Measurements from ENCODE around the gene NFIB.

Gene NFIB

DNA sequence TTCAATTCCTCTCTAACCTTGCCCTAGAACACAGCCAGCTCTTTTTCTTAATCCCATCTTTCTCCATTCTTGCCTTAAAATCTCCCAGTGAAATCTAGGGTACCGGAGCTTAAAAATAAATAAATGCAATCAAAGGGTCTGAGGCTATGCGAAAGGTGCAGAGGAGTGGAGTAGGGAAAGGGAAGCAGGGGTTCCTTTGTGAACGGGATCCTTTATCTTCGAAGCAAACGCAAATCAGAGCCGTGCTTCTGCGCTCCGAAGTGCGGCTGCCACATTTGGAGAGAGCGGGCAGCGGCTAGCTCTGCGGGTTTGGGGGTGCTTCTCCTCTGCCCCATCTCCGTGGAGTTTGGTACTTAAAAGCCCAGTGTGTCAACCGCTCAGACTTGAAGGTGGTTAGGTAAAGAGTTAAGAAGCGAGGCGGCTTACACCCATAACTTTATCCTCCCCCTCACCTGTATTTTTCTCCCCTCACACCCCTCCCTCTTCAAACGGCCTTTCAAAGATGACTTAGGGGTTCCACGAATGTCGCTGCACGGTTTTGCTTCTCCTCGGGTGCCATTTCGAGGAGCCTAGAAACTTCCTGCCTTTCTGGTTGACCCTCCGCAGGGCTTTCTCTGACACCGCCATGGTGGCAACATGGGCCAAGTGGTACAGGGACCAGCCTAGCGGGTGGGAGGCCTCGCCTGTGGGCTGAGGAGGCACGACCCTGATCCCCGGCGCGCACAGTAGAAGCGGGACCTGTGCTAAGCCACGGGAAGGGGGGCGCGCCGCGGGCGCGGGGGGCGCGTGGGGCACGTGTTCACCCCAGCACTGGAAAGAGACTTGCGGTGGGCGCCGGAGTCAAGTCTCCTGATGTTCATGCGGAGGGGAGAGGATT lies 31.7 kb upstream of the NFIB start:
- DNase-seq (ENCODE audit: low read depth, low spot score), result no peak

DNA sequence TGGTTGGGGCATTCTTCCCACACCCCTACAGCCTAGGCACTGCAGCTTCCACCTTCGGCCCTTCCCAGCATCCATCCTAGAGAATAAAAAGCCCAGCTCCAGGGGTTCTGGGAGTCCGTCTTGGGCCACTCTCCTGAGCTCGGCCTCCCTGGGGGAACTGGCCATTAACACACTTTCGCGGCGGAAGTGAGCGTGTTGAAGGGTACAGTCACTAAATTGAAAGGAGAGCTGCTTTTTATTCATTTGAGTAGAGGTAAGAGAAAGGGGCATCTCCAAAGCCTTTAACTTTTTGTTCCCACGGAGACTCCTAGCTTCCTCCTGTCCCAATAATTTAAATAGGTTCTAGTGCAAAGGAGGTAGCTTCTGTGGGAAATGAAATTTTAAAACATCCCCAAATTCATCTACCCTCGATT lies 31.0 kb upstream of the NFIB start:
- DNase-seq (ENCODE audit: low read depth, low spot score), result no peak

DNA sequence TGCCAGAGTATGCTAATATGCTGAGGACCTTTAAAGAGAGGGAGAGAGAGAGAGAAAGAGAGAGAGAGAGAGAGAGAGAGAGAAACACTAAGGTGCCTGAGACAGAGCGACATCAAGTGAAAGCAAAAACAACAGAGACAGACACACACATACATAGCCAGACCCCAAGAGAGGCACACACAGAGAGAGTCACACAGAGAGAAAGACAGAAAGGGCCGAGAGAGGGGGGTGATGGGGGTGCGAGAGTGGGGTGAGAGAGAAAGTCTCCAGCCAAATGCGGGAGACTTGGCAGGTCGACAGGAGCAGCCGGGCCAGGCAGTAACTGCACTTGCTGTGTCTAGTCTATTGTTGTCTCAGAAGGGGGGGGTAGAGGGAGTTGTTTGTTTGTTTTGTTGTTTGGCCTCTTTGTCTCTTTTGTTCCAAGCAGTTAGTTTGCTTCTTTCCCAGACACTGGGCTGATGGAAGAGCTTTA lies 30.1 kb upstream of the NFIB start:
- no peak for DNase-seq (ENCODE audit: low read depth, low spot score)

DNA sequence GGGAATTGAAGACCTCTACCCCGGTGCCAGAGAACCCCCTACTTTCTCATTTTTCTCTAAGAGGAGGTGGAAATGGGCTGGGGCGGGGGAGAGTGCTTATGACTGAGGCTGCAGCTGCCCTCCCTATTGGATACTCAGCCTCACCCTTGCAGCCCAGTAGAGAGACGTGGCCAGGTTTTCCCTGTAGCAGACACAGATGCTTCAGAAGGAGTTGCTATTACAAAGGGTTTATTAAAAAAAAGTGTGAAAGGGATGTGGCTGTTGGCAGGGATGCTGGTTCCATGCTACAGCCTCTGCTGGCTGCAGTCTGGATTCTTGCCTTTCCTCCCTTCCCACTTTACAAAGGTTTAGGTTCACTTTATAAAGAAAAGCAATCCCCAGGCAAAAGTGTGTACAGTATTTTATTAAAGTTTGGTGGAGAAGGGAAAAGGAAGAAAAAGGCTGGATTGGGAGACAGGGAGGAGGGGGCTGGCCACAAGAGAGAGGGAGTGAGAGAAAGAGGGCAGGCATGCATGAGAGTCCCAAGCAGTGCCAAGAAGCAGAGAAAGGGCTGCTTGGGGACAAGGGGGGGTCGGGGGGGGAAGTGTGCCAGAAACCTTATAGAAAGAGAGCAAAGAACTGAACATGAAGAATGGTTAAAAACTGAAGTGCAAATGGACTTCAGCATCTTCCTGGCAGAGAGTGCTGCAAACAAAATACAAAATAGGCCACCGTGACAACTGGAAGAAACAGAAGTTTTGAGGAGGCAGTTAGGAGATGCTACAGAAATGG lies 29.5 kb upstream of the NFIB start:
- DNase-seq (ENCODE audit: low read depth, low spot score), result no peak

DNA sequence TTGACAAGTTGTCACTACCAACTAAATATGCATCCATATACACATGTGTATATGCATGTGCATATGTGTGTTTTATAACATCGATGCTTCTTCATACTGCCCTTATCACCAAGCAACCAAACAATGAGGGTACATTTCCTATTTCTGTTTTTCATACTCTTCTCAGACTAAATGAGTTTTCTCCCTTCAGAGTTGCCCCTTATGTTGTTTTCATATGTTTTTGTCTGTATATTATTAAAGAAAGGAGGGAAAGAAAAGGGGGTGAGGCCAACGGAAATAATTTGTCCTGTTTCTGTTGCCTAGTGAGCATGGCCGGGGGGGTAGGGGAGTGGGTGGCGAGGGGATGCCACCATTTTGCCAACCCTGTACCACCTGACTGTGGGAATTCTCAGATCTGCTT lies 28.8 kb upstream of the NFIB start:
- DNase-seq (ENCODE audit: low read depth, low spot score), result no peak

DNA sequence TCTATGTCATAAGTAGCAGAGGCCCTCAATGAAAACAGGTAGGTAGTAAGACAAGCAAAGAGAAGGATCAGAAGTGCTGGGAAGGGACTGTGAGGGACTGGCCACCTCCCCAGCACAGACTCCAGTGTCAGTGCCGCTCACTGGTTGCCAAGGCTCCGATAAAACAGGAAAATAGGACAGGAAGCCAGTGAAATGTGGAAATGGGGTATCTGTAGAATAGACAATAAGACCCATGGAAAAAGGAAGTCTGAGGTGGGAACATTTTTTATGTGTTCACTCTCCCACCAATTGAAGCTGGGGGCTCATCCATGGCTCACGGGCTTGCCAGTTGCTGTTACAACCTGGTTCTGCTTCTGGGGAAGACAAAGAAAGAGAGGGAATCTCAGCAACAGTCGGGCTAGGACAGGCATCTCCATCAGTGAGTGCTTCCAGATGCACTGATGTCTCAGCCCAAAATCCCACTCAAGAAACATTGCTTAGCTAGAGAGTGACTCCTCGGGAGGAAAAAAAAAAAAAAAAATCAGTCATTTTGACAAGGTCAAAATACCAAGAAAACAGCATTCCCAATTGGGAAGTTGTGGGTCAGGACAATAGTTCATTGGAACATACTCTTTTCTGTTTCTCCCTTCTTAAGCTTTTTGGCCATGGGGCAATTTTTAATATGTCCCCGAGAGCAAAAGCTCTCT lies 27.6 kb upstream of the NFIB start:
- DNase-seq (ENCODE audit: low read depth, low spot score), result no peak

DNA sequence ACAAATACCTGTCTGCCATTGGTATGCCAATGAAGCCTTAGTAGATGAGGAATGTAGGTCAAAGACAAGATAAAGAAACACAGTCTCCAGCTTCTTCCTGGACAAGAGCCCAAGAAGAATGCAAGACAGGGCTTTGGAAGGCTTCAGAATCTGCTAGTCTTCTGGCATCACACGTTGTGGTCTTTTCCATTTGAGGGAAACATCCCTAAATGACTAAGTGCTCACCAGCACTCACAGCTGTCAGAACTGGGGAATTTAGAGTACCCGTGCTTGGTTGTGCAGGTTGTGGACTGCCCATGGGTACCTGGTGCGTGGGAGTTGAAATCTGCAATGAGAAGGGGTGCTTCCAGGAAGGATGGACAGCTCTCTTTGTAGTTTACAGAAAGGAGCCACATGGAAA lies 27.1 kb upstream of the NFIB start:
- no peak for DNase-seq (ENCODE audit: low read depth, low spot score)

DNA sequence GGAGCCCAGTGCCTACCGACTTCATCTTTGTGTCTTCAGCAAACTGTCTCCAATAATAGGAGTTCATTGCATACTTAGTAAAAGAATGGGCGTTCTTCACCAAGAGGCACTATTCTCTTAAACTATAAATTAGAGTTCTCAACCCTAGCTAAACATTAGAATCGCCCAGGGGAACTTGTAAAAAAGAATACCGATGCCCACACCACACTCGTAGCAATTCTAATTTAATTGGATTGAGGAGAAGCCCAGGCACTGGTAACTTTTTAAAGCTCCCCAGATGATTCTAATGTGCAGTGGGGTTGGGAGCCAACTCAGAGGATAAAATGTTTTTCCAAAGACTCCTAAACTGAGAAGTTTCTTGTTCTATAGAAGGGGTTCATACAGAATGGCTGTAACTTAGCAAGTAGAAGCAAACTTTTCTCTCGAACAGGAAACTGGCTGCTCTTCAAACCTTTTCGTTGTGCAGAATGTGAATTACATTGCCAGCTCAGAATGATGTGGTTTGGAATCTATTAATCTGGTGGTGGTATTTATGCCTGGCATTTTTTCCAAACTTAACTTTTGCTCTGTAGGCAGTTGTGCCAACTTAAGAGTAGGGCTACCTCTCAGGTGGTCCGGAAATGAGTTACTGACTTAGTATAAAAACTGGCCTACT lies 26.4 kb upstream of the NFIB start:
- DNase-seq (ENCODE audit: low read depth, low spot score), result no peak

DNA sequence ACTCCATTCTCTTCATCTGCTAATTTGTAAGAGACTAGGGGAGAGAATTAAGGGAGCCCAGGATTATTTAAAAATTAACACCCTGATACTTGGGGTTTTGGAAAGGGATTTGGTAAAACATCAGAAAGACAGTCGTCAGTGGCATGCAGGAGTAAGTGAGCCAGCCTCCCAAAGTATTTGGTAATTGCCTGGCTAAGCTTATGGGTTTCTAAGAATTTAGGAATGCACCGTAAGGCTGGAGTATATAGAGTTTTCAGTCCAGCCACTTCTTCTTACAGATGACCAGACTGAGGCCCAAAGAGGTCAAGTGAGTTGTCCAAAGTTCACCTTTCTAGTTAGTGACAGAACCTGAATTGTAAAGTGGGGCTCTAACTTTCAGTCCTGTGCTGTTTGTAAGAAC lies 25.8 kb upstream of the NFIB start:
- DNase-seq (ENCODE audit: low read depth, low spot score), result no peak

DNA sequence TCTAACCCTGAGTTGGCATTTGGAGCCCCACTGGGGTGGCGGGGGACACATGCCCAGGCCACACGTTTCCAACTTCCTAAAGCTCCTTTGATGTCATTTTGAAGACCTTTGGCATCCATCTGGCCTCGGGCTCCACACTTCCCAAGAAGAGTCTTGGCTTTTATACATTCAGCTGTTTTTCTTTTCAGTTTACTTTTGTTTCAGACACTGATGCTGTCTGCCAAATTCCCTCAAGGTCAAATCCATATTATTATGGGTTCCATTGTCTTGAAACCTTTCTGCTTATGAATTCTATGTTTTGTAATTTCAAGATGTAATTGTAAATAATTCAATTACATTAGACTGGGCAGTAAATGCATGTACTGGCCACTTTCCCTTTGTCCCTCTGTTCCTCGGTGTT lies 23.7 kb upstream of the NFIB start:
- DNase-seq (ENCODE audit: low read depth, low spot score), result no peak

DNA sequence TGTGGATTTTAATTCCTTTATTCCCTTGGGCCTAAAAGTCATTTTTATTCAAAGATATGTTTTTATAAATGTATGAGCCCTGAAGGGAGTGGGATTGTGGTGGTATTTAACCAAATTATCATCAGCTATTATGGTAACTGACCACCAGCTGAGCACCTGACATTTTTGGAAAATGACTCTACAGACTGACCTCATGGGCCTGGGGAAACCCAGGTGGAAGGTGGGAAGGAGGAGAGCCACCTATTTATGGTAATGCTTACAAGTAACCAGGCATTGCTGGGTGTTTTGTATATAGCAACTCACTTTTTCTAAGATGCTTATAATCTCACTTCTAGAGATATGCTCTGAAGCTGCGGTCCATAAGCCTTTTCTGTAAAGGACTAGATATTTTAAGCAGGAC lies 22.3 kb upstream of the NFIB start:
- DNase-seq (ENCODE audit: low read depth, low spot score), result no peak

DNA sequence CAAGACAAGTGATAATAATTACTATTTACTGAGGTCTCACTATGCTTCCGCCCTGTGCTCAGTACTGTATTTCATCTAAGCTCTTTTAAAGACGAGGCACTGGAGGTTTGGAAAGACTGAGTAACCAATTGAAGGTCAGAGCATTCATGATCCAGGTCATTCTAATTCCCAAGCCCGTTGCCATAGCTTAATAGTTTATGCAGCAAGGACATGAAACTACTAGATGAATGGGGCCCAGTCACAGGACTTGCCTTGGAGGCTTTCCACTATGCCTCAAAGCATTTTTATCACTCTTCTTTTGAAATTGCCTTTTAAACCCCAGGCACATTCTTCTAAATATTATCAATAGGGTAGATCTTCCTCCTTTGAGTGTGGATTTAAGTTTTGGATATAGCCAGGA lies 17.2 kb upstream of the NFIB start:
- DNase-seq (ENCODE audit: low read depth, low spot score), result no peak

DNA sequence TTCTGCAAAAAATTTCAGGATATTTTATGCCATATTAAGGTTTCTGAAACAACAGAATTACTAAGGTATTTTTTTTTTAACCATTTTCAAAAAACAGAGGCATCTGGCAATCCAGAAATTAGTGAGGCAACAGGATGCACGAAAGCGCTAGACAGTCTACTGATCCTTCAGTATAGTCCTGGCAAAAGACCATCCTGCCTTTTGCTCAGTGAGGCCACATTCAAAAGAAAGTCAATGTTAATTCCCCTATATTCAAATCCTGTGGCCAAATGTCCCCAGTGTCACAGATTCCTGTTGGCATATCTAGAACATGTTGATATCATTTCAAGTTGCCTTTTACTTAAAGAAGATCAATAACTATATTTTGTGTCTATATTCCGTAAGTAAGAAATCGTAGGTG lies 13.1 kb upstream of the NFIB start:
- no peak for DNase-seq (ENCODE audit: low read depth, low spot score)

DNA sequence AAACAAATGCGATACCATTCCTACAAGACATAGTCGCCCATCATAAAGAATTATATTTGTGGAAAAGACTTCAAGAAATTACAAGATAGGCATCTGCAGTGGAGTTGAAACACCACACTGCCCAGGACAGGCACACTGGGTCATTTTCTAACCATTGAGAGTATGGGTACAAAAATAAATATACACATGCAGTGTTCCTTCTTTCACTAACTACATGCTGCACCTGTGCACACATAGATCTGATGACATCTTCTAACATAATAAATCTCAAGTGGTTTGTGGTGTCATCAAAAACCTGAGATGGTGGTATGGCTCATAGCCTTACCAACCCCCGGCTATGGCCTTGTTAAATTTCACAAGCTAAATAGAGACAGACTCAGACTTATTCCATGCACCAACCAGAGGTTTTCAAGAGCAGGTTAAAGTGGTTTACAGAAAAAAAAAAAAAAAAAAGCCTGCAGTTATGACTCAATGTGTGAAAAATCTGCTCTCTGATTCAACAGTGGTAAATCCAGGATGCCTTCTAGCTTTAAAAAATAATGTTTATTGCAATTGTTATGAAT lies 12.4 kb upstream of the NFIB start:
- DNase-seq (ENCODE audit: low read depth, low spot score), result no peak

DNA sequence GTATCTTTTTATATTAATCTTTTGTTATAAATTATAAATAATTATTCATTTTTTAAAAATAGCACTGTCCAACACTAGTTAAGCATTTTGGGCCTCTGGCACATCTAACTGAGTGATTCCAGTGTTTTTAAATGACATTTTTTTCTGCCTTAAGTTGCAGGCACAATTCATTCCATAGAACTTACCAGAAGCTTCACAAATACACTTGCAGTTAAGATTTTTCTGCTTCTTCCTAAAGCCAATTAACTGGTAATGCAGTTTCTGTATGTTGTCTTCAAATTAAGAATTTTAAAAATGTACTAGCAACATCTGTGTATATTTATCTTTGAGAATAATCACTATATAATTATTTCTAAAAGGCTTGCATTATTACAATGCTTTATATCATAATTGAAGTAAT lies 11.2 kb upstream of the NFIB start:
- DNase-seq (ENCODE audit: low read depth, low spot score), result no peak

DNA sequence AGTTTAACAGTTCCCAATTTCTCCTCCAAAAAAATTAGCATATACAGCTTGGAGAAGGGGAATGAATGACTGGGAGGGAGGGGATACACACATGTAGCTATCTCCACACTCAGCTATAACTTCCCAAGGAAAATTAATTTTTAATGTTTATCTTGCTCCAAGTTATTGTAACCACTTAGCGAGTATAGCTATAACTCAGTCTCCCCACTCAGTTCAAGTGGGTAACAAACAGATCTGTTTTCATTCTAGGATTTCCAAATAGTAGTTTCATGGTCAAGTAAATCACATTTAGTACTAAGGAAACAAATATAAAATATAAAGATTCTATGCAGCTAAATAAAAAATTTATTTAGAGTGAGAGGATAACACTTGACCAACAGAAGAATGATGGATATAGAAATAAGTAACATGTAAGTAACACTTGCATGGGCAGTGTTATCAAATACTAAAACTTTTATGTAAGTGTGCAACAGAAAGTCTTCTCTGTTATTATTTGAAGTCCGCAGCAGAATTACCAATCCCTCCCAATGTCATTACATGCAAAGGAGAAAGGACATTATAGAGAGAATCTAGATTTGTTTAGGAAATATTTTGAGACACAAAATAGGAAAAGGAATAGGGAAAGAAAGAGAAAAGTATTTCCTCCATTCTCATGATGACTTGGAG lies 10.2 kb upstream of the NFIB start:
- no peak for DNase-seq (ENCODE audit: low read depth, low spot score)

DNA sequence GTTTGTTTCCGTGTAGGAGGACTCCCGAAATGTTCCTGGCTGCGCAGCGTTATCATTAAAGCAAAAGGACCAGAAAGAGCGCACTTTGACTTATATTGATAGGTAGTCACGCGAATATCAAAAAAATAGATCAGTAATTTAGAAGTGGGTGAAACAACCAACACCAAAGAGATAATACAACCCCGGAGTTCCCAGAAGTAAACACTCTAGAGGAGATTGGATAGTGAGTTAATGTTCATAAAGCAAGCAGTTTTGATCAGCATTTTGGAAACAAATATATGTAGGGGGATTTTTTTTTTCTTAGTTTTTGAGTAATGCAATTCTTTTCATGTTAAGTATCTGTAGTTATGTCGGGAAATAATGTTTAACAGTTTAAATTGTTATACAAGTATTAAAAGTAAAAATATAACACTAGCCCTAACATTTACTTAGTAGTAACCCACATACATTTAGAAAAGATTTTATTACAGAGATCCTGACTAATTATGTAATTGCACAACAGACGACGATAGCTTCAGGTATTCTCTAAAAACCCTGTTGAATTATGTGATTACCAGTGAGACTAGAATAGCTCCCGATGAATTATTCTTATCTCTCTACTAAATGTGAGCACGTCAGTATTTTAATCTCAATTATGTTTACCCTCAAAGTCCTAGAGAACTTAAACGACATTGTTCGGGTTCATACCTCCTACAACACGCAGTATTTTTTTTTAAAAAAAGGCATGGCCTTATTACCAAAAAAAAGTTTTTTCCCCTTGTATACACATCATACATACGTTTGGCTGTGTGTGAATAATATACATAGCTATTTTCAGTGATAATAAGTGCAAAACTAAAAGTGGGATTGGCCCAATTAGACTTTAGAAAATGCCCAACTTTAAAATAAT lies 9.4 kb upstream of the NFIB start:
- no peak for DNase-seq (ENCODE audit: low read depth, low spot score)

DNA sequence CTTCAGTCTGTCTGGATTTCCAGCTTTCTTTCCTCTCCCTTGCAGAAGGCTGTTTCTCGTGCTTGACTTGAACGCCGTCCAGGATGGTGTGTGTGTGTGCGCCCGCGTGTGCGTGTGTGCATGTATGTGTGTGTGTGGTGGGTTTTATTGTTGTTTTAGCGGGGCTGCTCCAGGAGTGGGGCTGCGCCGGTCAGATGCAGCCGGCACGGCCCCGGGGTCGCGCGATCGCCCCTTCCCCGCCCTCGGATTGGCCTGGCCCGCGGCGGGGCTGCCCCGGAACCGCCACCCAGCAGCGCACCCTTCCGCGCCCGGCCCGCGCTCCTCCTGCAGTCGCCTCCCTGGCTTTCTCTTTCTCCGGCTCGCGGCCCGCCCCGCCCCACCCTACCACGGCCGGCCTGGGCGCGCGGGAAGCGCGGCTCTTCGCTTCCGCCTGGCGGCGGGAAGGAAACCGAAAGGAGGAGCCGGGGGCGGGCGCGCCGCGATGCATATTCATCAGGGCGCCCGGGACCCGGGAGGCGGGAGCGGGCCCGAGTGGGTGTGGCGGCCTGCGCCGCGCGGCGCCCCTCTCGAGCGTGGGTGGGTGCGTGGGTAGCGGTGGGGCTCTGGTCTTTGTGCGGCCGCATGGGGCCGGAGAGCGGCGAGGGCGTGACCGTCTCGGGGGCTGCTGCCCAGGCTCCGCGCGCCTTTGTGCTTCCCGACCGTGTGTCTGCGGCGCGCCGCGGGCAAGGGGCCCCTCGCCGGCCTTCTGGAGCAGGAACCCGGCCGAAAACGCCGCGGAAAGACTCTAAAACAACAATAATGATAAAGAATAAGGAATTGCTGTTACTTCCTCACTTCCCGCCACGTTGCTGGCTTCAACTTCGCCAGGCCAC lies 8.5 kb upstream of the NFIB start:
- peak; percentile 72 for DNase-seq (ENCODE audit: low read depth, low spot score)

DNA sequence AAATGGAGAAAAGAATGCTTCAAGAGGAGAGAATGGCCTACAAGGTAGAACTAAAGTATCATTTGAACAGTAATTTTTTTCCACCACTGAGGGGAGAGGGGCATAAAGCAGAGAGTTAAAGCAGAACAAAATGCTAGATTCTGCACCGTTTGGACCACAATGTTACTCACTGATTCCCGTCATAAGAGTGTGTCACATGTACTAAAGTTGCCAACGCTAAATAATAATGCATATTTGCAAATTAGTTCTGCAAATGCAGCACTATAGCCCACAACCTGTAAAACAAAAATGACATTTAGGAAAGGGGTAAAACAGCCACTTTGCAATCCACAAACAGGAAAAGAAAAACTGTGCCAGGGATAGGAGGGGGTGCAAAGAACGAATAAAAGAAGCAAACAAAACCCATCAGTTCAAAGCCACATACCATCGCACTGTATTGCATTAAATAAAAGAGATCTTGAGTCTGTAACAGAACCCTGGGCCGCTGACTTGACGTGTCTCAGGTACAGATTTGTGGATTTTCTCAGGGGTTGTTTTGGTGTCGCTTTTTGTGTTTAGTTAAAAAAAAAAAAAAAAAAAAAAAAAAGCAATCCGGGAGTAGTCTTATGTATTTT lies 7.7 kb upstream of the NFIB start:
- DNase-seq (ENCODE audit: low read depth, low spot score), result no peak
